ENCODE measurements around the gene NFATC1.

Gene NFATC1

DNA sequence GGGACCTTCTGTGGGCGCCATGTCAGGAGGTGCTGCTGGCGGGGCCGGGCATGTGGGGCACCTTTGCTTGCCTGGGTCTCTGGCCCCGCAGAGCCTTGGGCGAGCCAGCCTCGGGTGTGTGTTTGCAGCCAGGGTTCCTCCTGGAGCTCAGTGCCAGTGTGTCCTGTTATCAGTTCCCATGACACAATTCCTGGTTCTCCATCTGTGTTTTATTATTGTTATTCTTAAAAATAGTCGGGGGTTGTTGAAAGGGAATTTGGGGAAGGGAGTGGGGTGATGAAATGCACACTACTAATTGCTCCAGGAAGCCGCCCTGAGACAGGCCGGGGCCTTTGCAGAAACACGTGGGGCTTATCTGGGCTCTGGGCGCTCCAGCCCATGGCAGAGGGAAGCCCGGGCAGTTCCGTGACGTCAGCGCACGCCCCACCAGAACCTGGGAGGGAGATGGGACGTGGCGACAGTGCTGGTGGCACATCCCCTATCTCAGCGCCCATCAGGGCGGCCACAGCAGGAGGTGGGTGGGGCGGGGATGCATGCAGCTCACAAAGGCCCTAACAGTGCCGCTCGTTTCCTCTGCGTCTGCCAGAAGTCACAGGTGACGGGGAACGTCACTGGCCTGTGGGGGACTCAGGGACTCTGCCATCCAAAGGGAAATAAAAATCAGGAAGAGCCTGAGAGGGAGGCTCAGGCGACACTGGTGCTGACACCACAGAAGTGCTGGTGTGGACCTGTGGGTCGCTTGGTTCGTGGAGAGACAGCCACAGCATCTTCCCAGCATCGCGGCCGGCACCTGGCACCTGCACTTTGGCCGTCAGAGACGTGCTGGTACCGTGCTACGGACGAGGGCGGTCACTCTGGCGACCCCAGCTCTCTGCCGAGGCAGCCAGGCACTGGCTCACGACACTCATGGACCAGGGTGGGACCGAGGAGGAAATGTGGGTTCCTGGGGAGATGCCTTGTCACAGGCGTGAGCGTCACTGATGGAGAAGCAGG, 131.0 kb downstream of the NFATC1 start:
- in situ Hi-C loops (cut with MboI; ENCODE audit: low sequenced_read_pairs) = no loop called here

DNA sequence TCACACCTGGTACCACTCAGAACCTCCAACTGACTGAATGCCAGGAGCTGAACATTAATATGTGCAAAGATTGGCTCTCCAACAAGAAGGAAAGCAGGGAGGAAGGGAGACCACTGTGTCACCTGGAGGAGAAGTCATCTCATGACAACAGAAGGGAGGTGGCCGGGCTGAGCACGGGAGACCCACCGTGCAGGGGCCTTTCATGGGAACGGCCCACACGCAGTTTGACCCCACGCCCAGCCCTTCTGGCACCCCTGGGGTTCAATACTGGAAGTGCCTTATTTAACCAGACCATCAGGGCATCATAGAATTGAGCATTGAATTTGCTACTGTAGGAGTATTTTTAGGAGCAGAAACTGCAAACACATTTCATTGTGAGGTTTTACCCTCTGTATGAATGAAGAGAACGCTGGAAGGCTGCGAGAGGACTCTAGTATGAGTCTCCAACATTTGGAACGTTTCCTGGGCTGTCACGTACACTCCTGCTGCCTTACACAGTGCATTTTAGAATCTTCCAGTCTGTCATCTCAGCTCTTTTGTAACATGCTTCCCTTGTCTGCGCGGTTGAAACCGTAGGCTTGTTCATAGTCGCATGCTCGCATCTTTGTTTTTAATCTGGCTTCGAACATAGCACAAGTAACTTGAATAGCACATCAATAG, 132.1 kb downstream of the NFATC1 start:
- in situ Hi-C loops (cut with MboI; ENCODE audit: low sequenced_read_pairs) = no loop called here

DNA sequence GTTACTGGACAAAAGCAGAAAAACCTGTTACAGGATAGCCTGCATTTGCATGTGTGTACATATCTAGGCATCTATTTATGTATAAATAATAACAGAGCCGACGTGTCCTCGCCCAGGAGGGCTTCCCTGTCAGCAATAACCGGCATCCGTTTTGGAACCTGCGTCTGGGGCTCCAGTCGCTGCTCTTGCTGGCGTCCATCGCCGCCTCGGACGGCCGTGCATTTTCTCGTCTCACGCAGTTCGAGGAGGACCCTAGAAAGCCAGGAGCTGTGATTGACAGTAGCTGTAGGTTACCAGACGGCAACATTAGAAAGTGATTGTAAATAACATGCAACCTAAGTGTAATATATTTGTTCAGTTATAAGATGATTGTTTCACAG, 132.6 kb downstream of the NFATC1 start:
- in situ Hi-C loops (cut with MboI; ENCODE audit: low sequenced_read_pairs) = no loop called here

DNA sequence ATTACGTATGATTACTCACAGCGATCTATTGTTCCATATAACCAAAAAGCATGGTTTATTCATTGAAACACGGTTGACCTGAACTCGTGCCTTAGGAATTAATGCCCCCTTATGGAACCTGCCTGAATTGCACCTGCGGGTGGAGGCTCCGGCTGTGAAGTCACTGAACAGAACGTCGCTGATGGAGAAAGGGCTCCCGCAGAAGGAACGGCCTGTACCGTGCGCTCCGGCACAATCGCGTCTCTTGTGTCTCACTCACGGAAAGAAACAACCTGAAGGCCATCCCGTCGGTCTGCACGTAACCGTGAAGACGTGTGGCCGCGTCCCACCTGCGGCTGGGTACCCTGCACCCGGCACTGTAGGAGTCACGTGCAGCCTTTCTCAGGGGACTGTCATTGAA, 133.1 kb downstream of the NFATC1 start:
- in situ Hi-C loops (cut with MboI; ENCODE audit: low sequenced_read_pairs) = no loop called here

DNA sequence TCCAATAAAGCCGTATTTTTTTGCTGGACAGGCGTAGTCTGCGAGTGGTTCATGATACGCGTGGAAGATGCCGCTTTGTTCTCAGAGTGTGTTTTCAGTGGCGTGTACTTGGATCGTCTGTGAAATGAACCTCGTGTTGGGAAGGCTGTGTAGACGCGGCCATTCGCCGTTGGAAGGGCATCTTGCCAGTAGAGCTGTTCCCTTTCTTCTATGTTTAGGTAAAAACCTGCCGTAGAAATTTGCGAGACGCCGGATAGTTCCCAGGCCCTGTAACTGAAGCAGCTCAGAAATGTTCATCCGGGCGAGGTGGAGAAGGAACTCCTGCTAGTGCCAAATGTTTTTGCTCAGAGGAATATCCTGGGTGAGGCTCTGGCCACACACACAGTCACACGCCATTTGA, 133.6 kb downstream of the NFATC1 start:
- in situ Hi-C loops (cut with MboI; ENCODE audit: low sequenced_read_pairs) = no loop called here

DNA sequence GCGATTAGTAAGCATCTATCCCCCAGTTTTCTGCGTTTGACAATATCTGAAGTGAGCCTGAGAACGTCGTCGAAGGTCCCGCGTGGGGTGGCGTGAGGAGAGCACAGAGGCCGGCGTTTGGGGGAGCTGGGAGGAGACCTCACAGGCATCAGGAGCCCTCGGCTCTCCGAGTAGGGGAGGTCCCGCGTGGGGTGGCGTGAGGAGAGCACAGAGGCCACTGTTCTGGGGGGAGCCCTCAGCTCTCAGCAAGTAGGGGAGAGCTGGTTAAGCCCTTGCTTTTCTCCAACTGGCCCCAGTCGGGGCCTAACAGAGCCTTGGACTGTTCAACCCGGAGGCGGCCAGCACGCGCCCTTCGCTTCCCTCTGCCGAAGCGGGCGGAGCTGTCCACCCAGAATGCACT, 134.3 kb downstream of the NFATC1 start:
- in situ Hi-C loops (cut with MboI; ENCODE audit: low sequenced_read_pairs) = no loop called here

DNA sequence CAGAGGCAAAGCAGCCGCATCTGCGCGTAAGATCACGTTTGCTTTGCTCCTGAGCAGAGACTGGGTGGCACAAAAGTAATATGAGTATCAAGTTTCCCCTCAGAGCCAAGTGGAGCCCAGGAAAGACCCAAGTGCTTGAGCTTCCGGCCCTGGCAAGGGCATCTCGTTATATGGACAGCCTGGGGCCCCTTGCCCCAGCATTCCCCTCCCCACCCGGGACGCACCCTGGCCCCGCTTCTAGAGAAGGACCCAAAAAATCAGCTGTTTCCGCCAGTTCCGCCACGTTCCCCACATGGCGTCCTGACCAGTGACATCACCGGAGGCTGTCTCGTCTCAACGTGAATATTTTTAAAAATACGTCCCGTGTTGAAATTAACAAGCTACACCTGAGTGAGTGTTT, 135.1 kb downstream of the NFATC1 start:
- in situ Hi-C loops (cut with MboI; ENCODE audit: low sequenced_read_pairs) = no loop called here

DNA sequence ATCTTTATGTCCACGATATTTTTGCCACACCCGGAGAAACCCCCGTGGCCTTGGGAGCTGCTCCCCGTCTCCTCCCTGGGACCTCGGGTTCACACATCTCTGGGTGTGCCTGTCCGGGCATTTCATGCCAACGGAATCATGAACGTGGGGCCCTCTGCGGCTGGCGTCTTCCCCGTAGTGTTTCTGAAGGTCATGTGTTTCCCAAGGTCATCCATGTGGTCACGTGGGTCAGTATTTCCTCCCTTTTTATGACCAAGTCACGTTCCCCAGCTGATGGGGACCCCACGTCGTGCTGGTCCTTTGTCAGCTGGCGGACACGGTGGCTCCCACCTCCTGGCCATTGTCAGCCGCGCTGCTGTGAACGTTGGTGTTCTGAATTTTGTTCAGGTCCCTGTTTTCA, 135.7 kb downstream of the NFATC1 start:
- in situ Hi-C loops (cut with MboI; ENCODE audit: low sequenced_read_pairs) = no loop called here

DNA sequence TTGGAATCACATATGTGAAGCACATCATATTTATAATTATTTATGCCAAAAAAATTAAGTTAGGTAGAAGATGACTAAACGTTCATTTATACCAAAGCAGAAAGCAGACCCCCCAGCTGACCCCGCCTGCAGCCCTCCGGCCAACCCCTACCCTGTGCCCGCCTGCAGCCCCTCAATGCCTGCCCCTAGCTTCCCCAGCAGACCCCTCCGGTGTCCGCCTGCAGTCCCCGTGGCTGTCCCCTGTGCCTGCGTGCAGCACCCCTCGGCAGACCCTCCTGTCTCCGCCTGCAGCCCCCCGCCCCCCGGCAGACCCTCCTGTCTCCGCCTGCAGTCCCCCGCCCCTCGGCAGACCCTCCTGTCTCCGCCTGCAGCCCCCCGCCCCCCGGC, 136.2 kb downstream of the NFATC1 start:
- in situ Hi-C loops (cut with MboI; ENCODE audit: low sequenced_read_pairs) = no loop called here

DNA sequence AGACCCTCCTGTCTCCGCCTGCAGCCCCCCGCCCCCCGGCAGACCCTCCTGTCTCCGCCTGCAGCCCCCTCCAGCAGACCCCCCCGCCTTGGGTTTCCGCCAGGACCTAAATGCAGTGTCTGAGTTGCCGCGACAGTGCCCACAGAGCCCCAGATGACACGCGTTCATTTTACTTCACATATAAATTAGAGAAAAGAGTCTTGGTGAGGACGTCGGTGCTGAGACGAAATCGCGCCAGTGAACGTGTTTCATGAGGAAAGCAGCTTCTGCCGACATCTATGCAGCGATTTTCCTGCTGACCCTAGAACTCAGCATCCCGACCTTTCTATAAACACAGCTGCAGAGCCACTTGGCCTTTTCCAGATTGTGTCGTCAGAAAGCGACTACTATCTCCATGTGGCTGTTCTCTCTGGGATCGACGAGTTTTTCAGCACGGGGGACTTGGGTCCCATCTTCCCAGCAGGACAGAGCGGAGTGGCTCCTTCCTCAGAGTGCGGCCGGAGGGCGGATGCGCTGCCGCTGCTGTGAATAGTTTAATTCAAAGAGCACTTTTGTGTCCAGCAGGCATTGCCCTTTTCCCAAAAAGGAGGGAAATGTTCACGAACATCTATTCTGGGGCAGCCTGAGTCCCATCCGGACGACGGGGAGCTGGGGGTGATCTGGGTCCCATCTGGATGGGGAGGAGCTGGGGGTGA, 136.7 kb downstream of the NFATC1 start:
- in situ Hi-C loops (cut with MboI; ENCODE audit: low sequenced_read_pairs) = no loop called here

DNA sequence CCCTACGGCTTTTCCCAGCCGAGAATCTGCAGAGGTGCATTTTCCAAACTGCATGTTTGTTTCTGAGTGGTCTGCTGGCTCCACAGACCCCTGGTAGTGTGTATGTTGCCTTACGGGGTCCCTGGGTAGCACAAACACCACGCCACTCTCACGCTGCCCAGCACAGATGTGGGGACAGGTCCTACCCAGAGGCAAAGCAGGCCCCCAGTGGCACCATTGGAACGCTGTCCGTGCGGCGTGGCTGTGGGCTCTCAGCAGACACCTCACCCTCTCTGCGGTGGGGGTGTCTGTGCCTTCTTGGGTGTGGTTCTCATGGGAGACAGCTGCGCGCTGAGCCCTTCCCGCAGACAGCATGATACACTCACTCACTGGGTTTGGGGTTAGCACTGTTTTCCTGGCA, 137.4 kb downstream of the NFATC1 start:
- in situ Hi-C loops (cut with MboI; ENCODE audit: low sequenced_read_pairs) = no loop called here

DNA sequence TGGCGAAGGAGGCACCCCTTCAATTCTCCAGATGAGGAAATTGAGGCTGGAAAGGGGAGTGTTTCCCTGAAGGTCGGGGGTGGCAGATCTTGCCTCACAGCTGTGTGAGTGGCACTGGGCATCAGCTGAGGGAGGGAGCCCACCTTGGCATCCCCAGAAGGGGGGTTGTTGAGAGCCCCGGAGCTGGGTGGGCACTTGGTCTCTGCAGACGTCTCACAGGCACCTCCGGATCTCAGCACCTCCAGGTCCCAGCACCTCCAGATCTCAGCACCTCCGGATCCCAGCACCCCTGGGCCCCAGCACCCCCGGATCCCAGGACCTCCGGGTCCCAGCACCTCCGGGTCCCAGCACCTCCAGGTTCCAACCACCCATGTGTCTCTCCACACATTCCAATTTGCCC, 137.9 kb downstream of the NFATC1 start:
- in situ Hi-C loops (cut with MboI; ENCODE audit: low sequenced_read_pairs) = no loop called here

DNA sequence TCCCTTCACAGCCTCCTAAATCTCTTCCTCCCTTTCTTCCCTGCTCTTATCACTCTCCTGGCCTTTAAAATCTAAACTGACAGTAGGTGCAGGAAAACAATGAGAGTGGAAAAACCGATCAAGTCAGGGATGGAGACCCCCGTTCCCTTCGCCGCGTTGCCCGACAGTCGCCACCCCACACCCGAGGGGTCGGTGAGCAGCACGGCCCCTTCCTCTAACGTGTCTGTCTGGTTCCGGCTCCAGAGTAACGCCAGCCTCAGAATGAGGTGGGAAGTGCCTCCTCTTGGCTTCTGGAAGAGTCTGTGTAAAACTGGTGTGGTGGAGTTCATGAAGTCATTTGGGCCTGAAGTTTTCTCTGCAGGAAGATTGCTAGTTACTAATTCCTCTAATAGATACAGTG, 138.6 kb downstream of the NFATC1 start:
- in situ Hi-C loops (cut with MboI; ENCODE audit: low sequenced_read_pairs) = no loop called here

DNA sequence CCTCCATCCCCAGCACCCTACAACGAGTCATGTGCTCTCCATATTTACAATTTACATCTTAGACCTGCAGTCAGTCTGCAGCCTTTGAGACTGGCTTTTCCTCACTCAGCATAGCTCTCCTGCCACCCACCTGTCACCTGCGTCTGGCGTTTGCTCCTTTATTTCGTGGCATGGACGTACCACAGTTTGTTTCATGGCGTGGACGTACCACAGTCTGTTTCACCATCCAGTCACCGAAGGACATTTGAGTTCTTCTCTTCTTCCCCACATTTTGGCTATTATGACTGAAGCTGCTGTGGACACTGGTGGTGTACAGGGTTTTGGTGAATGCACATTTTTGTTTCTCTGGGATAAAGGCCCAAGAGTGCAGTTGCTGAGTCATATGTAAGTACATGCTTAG, 142.0 kb downstream of the NFATC1 start:
- in situ Hi-C loops (cut with MboI; ENCODE audit: low sequenced_read_pairs) = no loop called here

DNA sequence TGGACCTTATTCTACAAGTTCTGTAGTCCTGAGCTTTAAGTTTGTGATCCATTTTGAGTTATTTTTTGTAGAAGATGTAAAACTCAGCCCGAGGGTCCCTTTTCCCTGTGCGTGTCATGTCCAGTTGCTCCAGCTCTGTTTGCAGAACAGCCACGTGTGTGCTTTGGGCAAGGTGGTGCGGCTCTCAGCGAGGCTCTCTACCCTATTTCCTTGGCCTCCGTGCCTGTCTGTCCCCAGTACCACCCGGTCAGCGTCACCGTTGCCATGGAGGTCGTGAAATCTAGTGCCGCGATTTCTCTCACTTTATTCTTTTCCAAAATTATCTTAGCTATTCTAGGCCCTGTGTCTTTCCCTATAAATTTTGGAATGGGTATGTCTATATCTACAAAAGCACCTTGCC, 142.9 kb downstream of the NFATC1 start:
- in situ Hi-C loops (cut with MboI; ENCODE audit: low sequenced_read_pairs) = no loop called here

DNA sequence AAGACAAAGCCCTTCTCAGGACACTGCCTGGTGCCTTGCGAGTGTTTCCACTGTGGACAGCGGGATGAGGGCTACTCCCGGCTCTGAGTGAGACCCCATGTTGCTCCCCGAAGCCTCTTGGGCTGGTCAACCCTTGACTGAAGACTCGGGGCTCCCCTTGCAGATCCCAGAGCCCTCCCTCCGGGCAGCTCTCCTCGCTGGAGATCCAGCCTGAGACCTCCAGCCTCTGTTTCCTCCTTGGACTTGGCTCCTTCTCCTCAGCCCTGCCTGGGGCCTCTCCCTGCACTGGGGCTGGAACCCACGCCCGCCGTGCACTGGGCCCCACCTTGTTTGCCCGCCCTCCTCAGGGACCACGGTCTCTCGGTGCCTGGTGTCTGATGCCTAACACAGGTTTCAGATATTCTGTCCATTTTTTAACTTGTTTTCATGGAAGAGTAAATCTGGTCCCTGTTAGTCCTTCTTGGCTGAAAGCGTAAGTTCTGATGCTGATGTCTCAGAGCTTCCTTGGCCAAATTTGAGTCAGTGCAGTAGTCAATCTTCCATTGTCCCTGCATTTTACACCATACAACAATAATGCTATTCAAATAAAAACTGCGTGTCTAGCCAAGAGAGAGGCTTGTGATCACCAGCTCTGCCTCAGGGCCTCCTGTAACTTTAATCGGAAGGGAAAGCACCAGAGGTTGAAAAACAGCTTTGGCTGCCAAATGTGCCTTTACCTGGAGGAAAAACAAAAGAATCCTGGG, 144.6 kb downstream of the NFATC1 start:
- in situ Hi-C loops (cut with MboI; ENCODE audit: low sequenced_read_pairs) = no loop called here

DNA sequence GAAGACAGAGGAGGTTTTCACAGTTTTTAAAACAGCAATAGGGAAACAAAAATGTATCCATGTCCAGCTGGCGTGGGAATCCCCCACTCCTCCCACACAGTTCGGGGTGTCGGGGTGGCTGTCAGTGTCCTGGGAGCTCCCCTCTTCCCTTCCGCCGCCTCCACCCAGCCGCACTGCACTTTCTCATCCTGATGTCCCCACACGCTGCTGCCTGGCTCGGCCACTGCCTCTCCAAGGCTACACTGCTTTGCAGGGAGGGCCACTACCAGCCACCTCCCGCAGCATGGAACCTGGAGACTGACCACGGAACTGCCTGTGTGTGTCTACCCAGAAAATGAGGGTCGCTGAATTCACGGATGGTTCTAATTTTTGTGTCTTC, 145.2 kb downstream of the NFATC1 start:
- in situ Hi-C loops (cut with MboI; ENCODE audit: low sequenced_read_pairs) = no loop called here

DNA sequence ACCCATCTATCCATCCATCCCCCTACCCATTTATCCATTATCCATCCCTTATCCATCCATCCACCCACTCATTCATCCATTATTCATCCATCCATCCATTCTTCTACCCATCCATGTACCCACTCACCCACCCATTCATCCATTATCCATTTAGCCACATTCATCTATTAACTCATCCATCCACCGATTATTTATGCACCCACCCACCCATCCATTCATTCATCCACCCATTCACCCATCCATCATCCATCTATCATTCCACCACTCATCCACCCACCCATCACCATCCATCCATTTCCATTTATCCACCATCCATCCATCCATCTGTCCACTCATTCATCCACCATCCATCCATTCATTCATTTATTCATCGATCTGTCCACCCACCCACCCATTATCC, 146.5 kb downstream of the NFATC1 start:
- in situ Hi-C loops (cut with MboI; ENCODE audit: low sequenced_read_pairs) = no loop called here

DNA sequence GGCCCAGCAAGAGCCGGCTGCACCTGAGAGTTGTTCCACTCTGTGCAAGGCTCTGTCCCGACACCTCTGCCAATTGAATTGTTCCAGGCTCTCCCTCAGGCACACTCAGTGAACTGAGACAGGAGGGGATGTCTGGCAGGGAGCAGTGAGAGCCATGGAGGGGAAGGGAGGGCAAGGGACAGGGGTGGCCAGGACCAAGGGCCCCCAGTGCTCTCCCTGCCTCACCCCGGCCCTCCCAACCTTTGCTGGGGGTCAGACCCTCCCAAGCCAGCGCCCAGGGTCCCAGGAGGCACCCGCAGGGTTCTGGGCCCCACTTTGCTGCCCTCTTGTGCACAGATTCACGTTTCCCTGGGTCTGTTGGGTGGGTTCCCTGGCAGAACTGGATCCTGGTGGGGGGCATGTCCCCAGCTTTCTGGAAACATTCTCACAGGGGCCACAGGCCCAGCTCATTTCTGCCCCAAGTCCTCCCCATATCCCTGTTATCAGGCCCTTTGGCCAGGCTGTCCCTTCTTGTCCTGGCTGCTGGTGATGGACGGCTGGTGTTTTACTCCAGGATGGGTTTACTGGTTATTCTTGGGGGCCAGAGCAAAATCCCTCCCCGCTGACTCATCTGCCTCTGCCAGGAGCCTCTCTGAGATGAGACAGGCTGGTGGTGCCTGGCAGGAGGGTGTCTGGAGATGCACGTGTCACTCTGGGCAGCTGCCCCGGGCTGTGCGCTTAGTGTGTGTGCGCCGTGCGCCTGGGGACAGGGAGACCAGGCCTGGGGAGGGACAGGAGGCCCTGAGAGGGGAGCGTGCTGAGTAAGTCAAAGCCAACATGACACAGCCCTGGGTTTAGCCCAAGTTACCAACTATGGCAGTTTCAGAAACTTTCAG, 147.4 kb downstream of the NFATC1 start:
- in situ Hi-C loops (cut with MboI; ENCODE audit: low sequenced_read_pairs) = no loop called here

DNA sequence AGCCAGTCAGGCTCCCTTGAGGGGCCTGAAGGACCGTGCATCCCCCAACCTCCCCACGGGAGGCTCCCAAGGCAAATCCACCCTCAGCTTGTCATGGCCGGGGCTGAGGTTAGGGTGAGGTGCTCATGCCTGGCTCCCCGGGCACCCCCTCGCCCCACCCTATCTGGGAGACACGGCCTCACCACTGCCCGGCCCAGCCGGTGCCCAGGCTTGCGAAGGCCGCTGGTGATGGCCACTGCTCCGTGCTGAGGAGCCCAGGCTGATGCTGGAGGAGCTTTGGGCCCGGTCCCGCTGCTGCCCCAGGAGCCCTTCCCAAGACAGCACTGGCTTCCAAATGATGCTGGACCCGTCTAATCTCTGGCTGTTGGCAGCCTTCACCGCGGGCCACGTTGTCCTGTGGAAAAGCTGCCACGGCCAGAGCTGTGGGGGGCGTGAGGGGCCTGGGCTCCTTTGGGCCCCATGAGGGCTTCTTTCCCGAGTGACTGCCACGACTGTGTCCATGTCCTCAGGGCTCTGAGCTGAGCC, 148.2 kb downstream of the NFATC1 start:
- in situ Hi-C loops (cut with MboI; ENCODE audit: low sequenced_read_pairs) = no loop called here
